ENCODE measurements around the gene SIPA1L3. TPM values are rescaled to one million over a fixed set of nuclear protein-coding genes. Genes with fewer than 3 reads are reported as not detected.
A peak's percentile ranks its signal among the peaks of the same experiment; 100 is the strongest.

Gene SIPA1L3
- total RNA-seq, 1 donor from 2014 or later, result 63.2 TPM

DNA sequence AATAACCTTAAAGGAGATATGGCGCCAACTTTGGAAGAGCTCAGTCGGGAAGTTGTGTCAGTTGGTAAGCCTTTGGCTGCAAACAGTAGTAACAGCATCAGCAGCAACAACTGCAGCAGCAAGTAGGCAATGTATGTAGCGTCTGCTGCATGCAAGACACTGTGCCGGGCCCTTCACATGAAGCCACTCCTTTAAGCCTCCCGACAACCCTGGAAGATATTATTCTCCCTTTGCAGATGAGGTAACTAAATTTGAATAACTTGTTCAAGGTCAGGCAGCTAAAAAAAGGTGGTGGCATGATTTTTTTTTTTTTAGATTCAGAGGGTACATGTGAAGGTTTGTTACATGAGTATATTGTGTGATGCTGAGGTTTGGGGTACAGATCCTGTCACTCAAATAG, 19.7 kb downstream of the SIPA1L3 start:
- no peak for ATAC-seq
- no peaks in the 10 kb centered on the region for H3K27me3 ChIP-seq (ENCODE audit: low read depth)
- H3K4me3 ChIP-seq, result no peak overlapping the region
- no peak overlapping the region for H3K27ac ChIP-seq
- intact Hi-C loops (cut with DNase I), result no loop called here
- no peaks in the 10 kb centered on the region for H3K4me1 ChIP-seq
- TF ChIP-seq, protein P1, sequence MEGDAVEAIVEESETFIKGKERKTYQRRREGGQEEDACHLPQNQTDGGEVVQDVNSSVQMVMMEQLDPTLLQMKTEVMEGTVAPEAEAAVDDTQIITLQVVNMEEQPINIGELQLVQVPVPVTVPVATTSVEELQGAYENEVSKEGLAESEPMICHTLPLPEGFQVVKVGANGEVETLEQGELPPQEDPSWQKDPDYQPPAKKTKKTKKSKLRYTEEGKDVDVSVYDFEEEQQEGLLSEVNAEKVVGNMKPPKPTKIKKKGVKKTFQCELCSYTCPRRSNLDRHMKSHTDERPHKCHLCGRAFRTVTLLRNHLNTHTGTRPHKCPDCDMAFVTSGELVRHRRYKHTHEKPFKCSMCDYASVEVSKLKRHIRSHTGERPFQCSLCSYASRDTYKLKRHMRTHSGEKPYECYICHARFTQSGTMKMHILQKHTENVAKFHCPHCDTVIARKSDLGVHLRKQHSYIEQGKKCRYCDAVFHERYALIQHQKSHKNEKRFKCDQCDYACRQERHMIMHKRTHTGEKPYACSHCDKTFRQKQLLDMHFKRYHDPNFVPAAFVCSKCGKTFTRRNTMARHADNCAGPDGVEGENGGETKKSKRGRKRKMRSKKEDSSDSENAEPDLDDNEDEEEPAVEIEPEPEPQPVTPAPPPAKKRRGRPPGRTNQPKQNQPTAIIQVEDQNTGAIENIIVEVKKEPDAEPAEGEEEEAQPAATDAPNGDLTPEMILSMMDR (IDR thresholded peaks at IDR 0.05), result no peak
- no peaks in the 10 kb centered on the region for H3K9me3 ChIP-seq
- H3K36me3 ChIP-seq, result no peaks in the 10 kb centered on the region
- no peak for DNase-seq

DNA sequence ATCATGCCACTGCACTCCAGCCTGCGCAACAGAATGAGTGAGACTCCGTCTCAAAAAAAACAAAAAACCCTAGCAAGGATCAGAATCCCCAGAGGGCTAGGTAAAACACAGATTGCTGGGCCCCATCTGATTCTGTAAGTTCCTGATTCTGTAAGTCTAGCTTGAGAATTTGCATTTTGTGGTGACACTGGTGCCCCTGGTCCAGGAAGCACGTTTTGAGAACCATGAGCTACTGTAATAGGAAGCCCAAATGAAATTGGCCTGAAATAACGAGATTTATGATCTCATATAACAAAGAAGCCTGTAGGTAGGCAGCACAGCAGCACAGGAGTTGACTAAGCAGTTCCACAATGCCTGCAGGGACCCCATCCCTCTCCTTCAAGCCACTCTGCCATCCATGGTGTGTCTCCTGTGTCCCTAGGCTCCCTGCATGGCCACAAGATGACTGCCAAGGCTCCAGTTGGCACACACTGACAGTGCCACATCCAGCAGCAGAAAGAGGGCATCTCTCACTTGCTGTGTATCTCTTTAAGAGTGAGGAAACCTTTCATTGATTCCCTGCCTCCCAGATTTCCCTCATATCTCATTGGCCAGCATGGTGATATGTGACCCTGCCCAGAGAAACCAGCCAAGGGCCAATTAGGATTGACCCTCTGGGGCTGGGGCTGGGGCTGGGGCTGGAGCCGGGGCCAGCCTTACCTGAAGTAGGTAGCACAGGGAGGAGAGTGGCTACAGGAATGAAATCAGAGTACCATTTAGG, 21.7 kb downstream of the SIPA1L3 start:
- intact Hi-C loops (cut with DNase I), result no loop called here
- ATAC-seq (no peak), DNase-seq (no peak)
- Histone ChIP-seq H3K4me1 (peaks cover 5% of the 10 kb centered on the region), H3K27ac (no peak overlapping the region), H3K4me3 (no peak overlapping the region), H3K36me3 (no peaks in the 10 kb centered on the region), H3K27me3 (ENCODE audit: low read depth) (no peaks in the 10 kb centered on the region), H3K9me3 (no peaks in the 10 kb centered on the region)
- TF ChIP-seq, protein P1 (IDR thresholded peaks at IDR 0.05), result no peak

DNA sequence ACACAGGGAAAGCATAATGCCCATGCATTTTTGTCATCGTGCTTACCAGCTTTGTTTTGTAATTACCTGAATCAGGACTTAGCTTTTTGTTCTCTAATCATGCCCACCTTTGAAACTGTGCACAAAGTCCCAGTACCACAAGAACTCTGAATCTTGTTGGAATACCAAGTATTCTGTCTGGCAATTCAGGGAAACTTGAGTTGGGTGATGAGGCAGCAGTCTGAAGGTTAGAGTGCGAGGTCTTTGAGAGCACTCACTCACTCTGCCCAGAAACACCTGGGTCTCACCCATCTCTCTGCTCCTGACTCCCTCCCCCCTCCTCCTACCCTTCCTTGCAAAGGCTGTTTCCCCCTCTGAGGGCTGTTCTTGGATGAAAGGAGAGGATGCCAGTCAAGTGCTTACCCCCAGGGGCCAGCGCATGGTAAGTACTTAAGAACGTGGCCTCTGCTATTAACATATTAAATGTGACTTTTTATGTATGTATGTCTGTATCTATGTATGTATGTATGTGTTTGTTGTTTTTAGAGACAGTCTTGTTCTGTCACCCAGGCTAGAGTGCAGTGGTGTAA, 22.4 kb downstream of the SIPA1L3 start:
- ATAC-seq, result no peak
- no peak overlapping the region for H3K27ac ChIP-seq
- intact Hi-C loops (cut with DNase I), result no loop called here
- H3K36me3 ChIP-seq, result no peaks in the 10 kb centered on the region
- H3K27me3 ChIP-seq (ENCODE audit: low read depth), result no peaks in the 10 kb centered on the region
- H3K4me3 ChIP-seq, result no peak overlapping the region
- TF ChIP-seq, protein P1 (IDR thresholded peaks at IDR 0.05), result no peak
- no peaks in the 10 kb centered on the region for H3K9me3 ChIP-seq
- peaks cover 13% of the 10 kb centered on the region for H3K4me1 ChIP-seq
- DNase-seq, result no peak

DNA sequence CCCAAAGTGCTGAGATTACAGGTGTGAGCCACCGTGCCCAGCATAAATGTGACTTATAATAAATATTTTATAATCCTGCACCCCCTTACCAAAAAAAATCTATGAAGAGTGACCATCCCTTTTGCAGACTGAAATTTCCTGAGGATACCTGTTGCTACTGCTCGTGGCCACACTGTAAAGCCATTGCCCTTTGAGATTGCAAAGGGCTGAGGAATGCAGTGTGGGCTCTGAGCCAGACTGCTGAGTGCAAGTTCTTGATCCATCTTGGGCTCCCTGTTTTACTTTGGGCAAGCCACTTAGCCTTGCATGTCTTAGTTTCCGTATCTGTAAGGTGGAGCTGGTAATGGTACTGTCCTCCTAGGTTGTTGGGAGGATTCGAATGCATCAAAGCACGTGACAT, 23.4 kb downstream of the SIPA1L3 start:
- no peak overlapping the region for H3K27ac ChIP-seq
- DNase-seq, result peak; percentile 63
- H3K36me3 ChIP-seq, result no peaks in the 10 kb centered on the region
- no peaks in the 10 kb centered on the region for H3K27me3 ChIP-seq (ENCODE audit: low read depth)
- peaks cover 4% of the 10 kb centered on the region for H3K9me3 ChIP-seq
- H3K4me3 ChIP-seq, result no peak overlapping the region
- TF ChIP-seq, protein P1 (IDR thresholded peaks at IDR 0.05), result no peak
- no peak for ATAC-seq
- intact Hi-C loops (cut with DNase I), result no loop called here
- H3K4me1 ChIP-seq, result peaks cover 14% of the 10 kb centered on the region

DNA sequence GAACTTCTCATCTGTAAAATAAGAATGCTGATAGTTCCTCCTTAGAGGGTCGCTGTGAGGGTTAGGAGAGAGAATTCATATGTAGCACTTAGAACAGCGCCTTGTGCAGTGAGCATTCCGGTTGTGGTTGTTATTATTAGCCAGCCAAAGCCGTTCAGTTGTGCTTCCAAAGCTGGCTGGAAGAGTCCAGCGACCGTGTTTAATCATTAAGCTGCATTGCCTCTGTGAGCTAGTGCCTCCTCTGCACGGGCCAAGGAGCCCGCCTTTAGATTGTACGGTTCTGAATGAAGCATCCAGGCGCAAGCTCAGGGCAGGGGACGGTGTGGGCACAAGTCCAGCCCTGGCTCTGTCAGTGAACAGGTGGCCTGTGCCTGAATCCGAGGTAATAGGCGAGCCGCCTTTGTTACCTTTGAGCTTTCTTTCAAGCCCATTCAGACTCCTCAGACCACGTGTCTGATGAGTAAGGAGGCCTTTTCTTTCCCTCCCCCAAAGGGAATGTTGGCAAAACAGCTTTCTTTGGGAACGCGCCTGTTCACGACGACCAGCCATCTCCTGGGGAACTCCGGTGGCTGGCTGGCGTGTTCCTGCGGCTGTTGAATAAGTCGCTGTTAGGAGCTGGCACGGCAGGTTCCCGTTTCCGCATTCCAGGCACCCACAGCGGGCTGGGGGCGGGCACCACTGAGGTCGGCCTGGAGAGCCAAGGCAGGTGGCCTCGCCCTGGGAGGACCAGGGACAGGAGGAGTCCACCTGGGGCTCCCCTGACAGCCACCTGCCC, 25.1 kb downstream of the SIPA1L3 start:
- peak overlapping the region; percentile 49 for H3K4me3 ChIP-seq
- H3K4me1 ChIP-seq, result peaks cover 14% of the 10 kb centered on the region
- H3K27ac ChIP-seq, result peak overlapping the region; percentile 81
- ATAC-seq (peak; percentile 93 to 94), DNase-seq (peak; percentile 94)
- TF ChIP-seq, protein P1 (IDR thresholded peaks at IDR 0.05), result no peak
- intact Hi-C loops (cut with DNase I), result no loop called here
- peaks cover 10% of the 10 kb centered on the region for H3K9me3 ChIP-seq
- no peaks in the 10 kb centered on the region for H3K27me3 ChIP-seq (ENCODE audit: low read depth)
- H3K36me3 ChIP-seq, result no peaks in the 10 kb centered on the region
